Type B pancreatic cell (in vitro differentiated cells): ENCODE data around the gene POLR2C. TPM values are rescaled to one million over a fixed set of nuclear protein-coding genes. Genes with fewer than 3 reads are reported as not detected.
A peak's percentile ranks its signal among the peaks of the same experiment; 100 is the strongest.

ENCODE experiments used
- DNase-seq: peaks from one replicate; pipeline ENCODE4 v3.0.0; 2021; ENCODE audit warnings: mixed read lengths; ENCODE audit not compliant: unreplicated experiment; ENCODE audit errors: extremely low spot score
- H3K27ac Mint-ChIP-seq: 2 replicates; pipeline ENCODE4 v1.8.0; 2021; ENCODE audit warnings: mild to moderate bottlenecking, mixed read lengths
- H3K27me3 Mint-ChIP-seq: 2 replicates; pipeline ENCODE4 v1.8.0; 2021; ENCODE audit warnings: mixed read lengths
- H3K36me3 Mint-ChIP-seq: 2 replicates; pipeline ENCODE4 v1.8.0; 2021; ENCODE audit warnings: mixed read lengths
- H3K4me1 Mint-ChIP-seq: one replicate; pipeline ENCODE4 v1.8.0; 2021; ENCODE audit warnings: mixed read lengths; ENCODE audit not compliant: unreplicated experiment
- H3K4me3 Mint-ChIP-seq: 2 replicates; pipeline ENCODE4 v1.8.0; 2021; ENCODE audit warnings: mild to moderate bottlenecking, mixed read lengths
- H3K9me3 Mint-ChIP-seq: 2 replicates; pipeline ENCODE4 v1.8.0; 2021; ENCODE audit warnings: mixed read lengths
- CTCF ChIP-seq: fragments of 200-600 bp; sonication (generic); conservative IDR thresholded peaks from 2 replicates; pipeline ENCODE4 v1.5.0; 2021; ENCODE audit warnings: antibody characterized with exemption, mild to moderate bottlenecking
- total RNA-seq: library from RNA; stranded (reverse); gene quantifications from 2 replicates; pipeline ENCODE4 v1.2.1, GENCODE V29; 2021; ENCODE audit warnings: low replicate concordance

POLR2C gene
- total RNA-seq, 1 donor from 2014 or later: 70.5 TPM

GRCh38 chr16:57505169-57505568 is 42.7 kb downstream of the POLR2C start:
- Mint-ChIP-seq H3K27ac (no peak overlapping the region), H3K4me1 (peaks cover 57% of the 10 kb centered on the region), H3K36me3 (no peaks in the 10 kb centered on the region), H3K4me3 (no peak overlapping the region), H3K27me3 (no peaks in the 10 kb centered on the region), H3K9me3 (no peaks in the 10 kb centered on the region)
- TF ChIP-seq CTCF: no peak
- no peak for DNase-seq

GRCh38 chr16:57507136-57508034 is 44.9 kb downstream of the POLR2C start:
- H3K27me3 Mint-ChIP-seq: no peaks in the 10 kb centered on the region
- peaks cover 49% of the 10 kb centered on the region for H3K4me1 Mint-ChIP-seq
- H3K9me3 Mint-ChIP-seq: no peaks in the 10 kb centered on the region
- peak overlapping the region; percentile 65 for H3K27ac Mint-ChIP-seq
- no peak for DNase-seq
- no peaks in the 10 kb centered on the region for H3K36me3 Mint-ChIP-seq
- TF ChIP-seq CTCF: no peak
- H3K4me3 Mint-ChIP-seq: peak overlapping the region; percentile 51

DNA sequence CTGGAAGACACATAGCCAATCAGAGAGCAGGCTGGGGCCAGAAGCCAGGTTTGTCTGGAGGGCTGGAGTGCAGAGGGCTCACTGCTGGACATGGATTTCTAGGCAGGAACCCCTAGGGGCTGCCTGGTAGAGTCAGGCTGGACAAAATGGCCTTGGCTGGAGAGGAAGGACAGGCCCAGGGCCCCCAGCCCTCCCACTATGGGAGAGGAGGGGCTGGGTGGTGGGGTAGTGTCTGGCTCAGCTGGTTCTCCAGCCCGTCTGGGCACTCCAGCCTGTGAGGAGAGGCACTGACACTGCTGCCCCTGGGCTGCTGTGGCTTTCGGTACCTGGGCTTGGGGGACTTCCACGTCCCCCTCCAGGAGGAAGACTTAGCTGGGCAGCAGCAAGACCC is 45.6 kb downstream of the POLR2C start:
- no peaks in the 10 kb centered on the region for H3K36me3 Mint-ChIP-seq
- peak overlapping the region; percentile 51 for H3K4me3 Mint-ChIP-seq
- H3K4me1 Mint-ChIP-seq: peaks cover 46% of the 10 kb centered on the region

GRCh38 chr16:57509231-57509923 is 46.9 kb downstream of the POLR2C start:
- Mint-ChIP-seq H3K9me3 (no peaks in the 10 kb centered on the region), H3K36me3 (no peaks in the 10 kb centered on the region), H3K4me3 (no peak overlapping the region), H3K27ac (no peak overlapping the region), H3K4me1 (peaks cover 51% of the 10 kb centered on the region), H3K27me3 (no peaks in the 10 kb centered on the region)
- DNase-seq: no peak
- no peak for TF ChIP-seq CTCF

More for the DNA sequence above, 45.6 kb downstream of the POLR2C start:
- Mint-ChIP-seq H3K27ac (peak overlapping the region; percentile 65), H3K9me3 (no peaks in the 10 kb centered on the region), H3K27me3 (no peaks in the 10 kb centered on the region)
- DNase-seq: no peak
- TF ChIP-seq CTCF: no peak

DNA sequence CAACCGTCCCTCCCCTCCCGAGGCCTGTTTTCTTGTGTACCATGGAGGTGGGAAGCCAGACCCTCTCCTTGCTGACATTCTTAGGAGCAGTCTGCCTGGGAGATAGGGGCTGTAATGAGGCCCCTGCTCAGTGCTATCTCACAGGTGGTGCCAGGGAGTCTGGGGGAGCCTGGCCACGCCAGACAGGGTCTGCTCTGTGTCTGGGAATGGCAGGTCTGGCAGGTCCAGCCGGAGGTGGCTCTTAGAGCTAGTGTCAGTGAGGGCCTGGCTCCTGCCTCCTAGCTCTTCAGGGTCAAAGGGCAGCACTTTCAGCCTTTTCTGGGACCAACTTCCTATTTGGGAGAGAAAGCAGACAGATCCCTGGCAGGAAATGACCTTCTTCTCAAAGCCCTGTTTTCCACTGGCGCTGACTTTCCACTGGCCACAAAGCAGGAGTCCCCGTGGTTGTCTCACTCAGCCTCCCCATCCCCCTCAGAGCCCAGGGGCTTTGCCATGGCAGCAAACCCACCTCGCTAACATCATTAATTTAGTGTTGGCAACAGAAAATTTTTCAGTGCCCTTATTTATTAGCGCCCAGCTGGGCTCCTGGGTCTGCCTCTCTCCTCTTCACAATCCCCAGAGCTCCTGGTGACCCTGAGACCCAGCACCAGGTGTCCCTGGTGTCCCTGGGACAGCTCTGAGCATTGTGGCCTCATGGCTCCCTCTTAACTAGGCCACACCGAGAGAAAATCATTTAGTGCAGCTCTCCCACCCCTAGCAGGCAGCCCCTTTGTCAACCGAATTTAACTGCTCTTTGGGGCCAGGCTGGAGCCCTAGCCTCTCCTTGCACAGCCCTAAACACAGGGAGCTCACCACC is 47.8 kb downstream of the POLR2C start:
- Mint-ChIP-seq H3K27me3 (no peaks in the 10 kb centered on the region), H3K4me3 (no peak overlapping the region), H3K4me1 (peaks cover 53% of the 10 kb centered on the region), H3K9me3 (no peaks in the 10 kb centered on the region), H3K27ac (no peak overlapping the region), H3K36me3 (peaks cover under 1% of the 10 kb centered on the region)
- no peak for DNase-seq
- TF ChIP-seq CTCF: no peak
